GM19240 (cell line): ENCODE data around the gene CACNA1C.

Source experiments
- DNase-seq: peaks from one replicate; pipeline ENCODE4 v3.0.0; 2011; ENCODE audit warnings: low spot score; ENCODE audit not compliant: insufficient read length

The CACNA1C gene

GRCh38 chr12:2638273-2639019 is 585.7 kb downstream of the CACNA1C start:
- no peak for DNase-seq

- no peak for DNase-seq
Observed at GRCh38 chr12:2639020-2639298, 586.2 kb downstream of the CACNA1C start.

GRCh38 chr12:2640281-2640680 is 587.5 kb downstream of the CACNA1C start:
- DNase-seq, result no peak

GRCh38 chr12:2640709-2641108 is 587.9 kb downstream of the CACNA1C start:
- no peak for DNase-seq

GRCh38 chr12:2641207-2641606 is 588.4 kb downstream of the CACNA1C start:
- DNase-seq, result no peak

GRCh38 chr12:2641761-2642160 is 589.0 kb downstream of the CACNA1C start:
- DNase-seq, result no peak

- no peak for DNase-seq
Observed at GRCh38 chr12:2642176-2642892, 589.5 kb downstream of the CACNA1C start.

- no peak for DNase-seq
Observed at GRCh38 chr12:2642896-2643425, 590.2 kb downstream of the CACNA1C start.

GRCh38 chr12:2643576-2644135 is 590.9 kb downstream of the CACNA1C start:
- DNase-seq, result no peak

- no peak for DNase-seq
Observed at GRCh38 chr12:2644683-2645405, 592.1 kb downstream of the CACNA1C start.

GRCh38 chr12:2645460-2645859 is 592.7 kb downstream of the CACNA1C start:
- no peak for DNase-seq

- DNase-seq, result no peak
Observed at GRCh38 chr12:2646341-2646740, 593.6 kb downstream of the CACNA1C start.

- DNase-seq, result no peak
Observed at GRCh38 chr12:2647186-2647585, 594.4 kb downstream of the CACNA1C start.

- DNase-seq, result no peak
Observed at GRCh38 chr12:2648406-2648805, 595.6 kb downstream of the CACNA1C start.

- no peak for DNase-seq
Observed at GRCh38 chr12:2649201-2650030, 596.6 kb downstream of the CACNA1C start.

- DNase-seq, result no peak
Observed at GRCh38 chr12:2650261-2651067, 597.7 kb downstream of the CACNA1C start.

GRCh38 chr12:2651068-2651965 is 598.5 kb downstream of the CACNA1C start:
- no peak for DNase-seq

GRCh38 chr12:2652011-2652400 is 599.2 kb downstream of the CACNA1C start:
- no peak for DNase-seq

- no peak for DNase-seq
Observed at GRCh38 chr12:2652401-2653081, 599.8 kb downstream of the CACNA1C start.
